Measurements from ENCODE around the gene FBXL3. TPM values are rescaled to one million over a fixed set of nuclear protein-coding genes. Genes with fewer than 3 reads are reported as not detected.
"Not testable (repeated sequence)": the region's sequence is repeated elsewhere in the genome, so short reads cannot be mapped to it uniquely, and the experiment has no call there.

FBXL3 gene
- polyA plus RNA-seq, 1 of the 3 experiments (the other 2 are of a cell fraction) = 13.6 TPM

DNA sequence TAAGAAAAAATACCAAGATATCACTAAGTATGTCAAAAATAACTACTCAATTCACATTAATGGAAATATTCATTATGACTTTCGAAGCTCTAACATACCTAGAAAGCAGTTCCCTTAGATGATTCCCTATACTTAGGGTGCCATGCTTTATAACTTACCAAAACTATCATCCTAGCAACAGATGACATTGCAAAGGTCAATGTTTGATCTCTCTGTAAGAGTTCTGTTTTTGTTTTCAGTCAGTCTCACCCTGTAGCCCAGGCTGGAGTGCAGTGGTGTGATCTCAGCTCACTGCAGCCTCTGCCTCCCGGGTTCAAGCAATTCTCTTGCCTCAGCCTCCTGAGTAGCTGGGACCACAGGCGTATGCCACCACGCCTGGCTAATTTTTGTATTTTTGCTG lies 18.6 kb downstream of the FBXL3 start:
- 96% methylated on average over 4 of the region's 4 CpGs for whole genome bisulfite sequencing (ENCODE audit: low lambda C conversion rate)
- POLR2A ChIA-PET; H2AFZ ChIP-seq (ENCODE audit: low read depth); H3K4me3 ChIP-seq (ENCODE audit: low read depth in 2 of 2, low read length in 1 of 2); DNase-seq; H3K27ac ChIP-seq (ENCODE audit: low read depth in 2 of 2, low read length in 1 of 2); H3K4me1 ChIP-seq (ENCODE audit: control insufficient read depth in 1 of 2, insufficient read depth in 2 of 2, low read depth in 1 of 2, low read length in 1 of 2); H3K9ac ChIP-seq; H3K9me3 ChIP-seq; H3K27me3 ChIP-seq (ENCODE audit: insufficient read depth); H3F3A ChIP-seq (replicated peaks; ENCODE audit: insufficient read depth); H3K4me2 ChIP-seq; H3K9me2 ChIP-seq; CTCF ChIA-PET: not testable (repeated sequence)
- TF ChIP-seq RFX5 (IDR thresholded peaks at IDR 0.05; ENCODE audit: low read length) = peak; percentile 58; the same call in 1 of the 2 replicates
- Histone ChIP-seq H3K36me3 (replicated peaks in 1 of 2; ENCODE audit: control insufficient read depth in 1 of 2, insufficient read depth in 2 of 2, low read length in 1 of 2) (peaks cover 54 to 61% of the 10 kb centered on the region in 2 experiments), H4K20me1 (ENCODE audit: insufficient read depth) (peaks cover 38% of the 10 kb centered on the region), H3K79me2 (ENCODE audit: insufficient read depth) (peaks cover 73% of the 10 kb centered on the region)

DNA sequence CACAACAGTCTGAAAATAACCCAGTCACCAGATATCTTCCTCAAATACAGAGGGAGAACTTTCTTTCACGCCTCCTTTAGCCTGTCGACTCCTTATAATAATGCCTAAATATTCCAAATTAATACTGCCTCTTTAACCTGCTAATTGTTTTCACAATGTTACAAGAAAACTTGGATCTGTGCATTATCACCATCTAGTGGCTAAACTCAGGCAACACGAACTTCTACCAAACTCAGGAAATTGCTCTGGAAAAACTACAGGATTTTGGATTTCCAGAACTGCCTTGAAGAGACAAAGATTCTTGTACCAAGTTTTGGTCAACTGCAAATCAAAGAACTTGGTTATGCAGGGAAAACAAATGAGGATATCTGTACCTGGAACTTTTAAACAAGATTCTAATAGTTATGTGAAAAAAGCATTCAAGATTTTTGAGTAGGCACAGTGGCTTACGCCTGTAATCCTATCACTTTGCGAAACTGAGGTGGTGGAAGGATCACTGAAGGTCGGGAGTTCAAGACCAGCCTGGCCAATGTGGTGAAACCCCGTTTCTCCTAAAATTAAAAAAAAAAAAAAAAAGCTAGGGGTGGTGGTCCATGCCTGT lies 24.3 kb downstream of the FBXL3 start:
- peak; percentile 30 for DNase-seq
- H3K27me3 ChIP-seq (ENCODE audit: insufficient read depth) = no peaks in the 10 kb centered on the region
- H3K9me3 ChIP-seq = no peaks in the 10 kb centered on the region
- H3K4me1 ChIP-seq (ENCODE audit: control insufficient read depth in 1 of 2, insufficient read depth in 2 of 2, low read depth in 1 of 2, low read length in 1 of 2) = peaks cover 0 to 6% of the 10 kb centered on the region in 2 experiments; a peak in 2 of 4 replicates
- peaks cover 22% of the 10 kb centered on the region for H3F3A ChIP-seq (replicated peaks; ENCODE audit: insufficient read depth)
- H3K9ac ChIP-seq = no peak overlapping the region
- H3K79me2 ChIP-seq (ENCODE audit: insufficient read depth) = peaks cover 24% of the 10 kb centered on the region; the same call in 1 of the 2 replicates
- peaks cover 13% of the 10 kb centered on the region; the same call in 1 of the 2 replicates for H4K20me1 ChIP-seq (ENCODE audit: insufficient read depth)
- TF ChIP-seq, protein P1, sequence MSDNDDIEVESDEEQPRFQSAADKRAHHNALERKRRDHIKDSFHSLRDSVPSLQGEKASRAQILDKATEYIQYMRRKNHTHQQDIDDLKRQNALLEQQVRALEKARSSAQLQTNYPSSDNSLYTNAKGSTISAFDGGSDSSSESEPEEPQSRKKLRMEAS (IDR thresholded peaks at IDR 0.05; ENCODE audit: low read depth) = no peak
- no peak for TF ChIP-seq FOXJ3 (CRISPR knock-in tag; IDR thresholded peaks at IDR 0.05)
- TF ChIP-seq SMC3 (IDR thresholded peaks at IDR 0.05; ENCODE audit: low read depth, low read length) = peak; percentile 27; the same call in 1 of the 2 replicates
- TF ChIP-seq YY1 (IDR thresholded peaks at IDR 0.05; ENCODE audit: low read depth) = no peak
- TF ChIP-seq, protein P2, sequence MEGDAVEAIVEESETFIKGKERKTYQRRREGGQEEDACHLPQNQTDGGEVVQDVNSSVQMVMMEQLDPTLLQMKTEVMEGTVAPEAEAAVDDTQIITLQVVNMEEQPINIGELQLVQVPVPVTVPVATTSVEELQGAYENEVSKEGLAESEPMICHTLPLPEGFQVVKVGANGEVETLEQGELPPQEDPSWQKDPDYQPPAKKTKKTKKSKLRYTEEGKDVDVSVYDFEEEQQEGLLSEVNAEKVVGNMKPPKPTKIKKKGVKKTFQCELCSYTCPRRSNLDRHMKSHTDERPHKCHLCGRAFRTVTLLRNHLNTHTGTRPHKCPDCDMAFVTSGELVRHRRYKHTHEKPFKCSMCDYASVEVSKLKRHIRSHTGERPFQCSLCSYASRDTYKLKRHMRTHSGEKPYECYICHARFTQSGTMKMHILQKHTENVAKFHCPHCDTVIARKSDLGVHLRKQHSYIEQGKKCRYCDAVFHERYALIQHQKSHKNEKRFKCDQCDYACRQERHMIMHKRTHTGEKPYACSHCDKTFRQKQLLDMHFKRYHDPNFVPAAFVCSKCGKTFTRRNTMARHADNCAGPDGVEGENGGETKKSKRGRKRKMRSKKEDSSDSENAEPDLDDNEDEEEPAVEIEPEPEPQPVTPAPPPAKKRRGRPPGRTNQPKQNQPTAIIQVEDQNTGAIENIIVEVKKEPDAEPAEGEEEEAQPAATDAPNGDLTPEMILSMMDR (IDR thresholded peaks at IDR 0.05) = peak; percentile 76
- TF ChIP-seq EP300 (IDR thresholded peaks at IDR 0.05; ENCODE audit: borderline replicate concordance in 1 of 2, low read depth in 1 of 2, low read length in 1 of 2) = no peak
- TF ChIP-seq RAD21 (IDR thresholded peaks at IDR 0.05; ENCODE audit: low read length) = peak; percentile 59
- no peak for TF ChIP-seq TCF12 (IDR thresholded peaks at IDR 0.05)
- H3K4me3 ChIP-seq (ENCODE audit: low read depth in 2 of 2, low read length in 1 of 2) = no peak overlapping the region
- 50% methylated on average over 7 of the region's 7 CpGs for WGBS (ENCODE audit: low lambda C conversion rate)
- peak overlapping the region in 1 of 2 experiments; percentile 39; a peak in 1 of 4 replicates for H3K27ac ChIP-seq (ENCODE audit: low read depth in 2 of 2, low read length in 1 of 2)
- POLR2A ChIA-PET = no interaction called here
- no peaks in the 10 kb centered on the region for H3K9me2 ChIP-seq
- H3K36me3 ChIP-seq (replicated peaks in 1 of 2; ENCODE audit: control insufficient read depth in 1 of 2, insufficient read depth in 2 of 2, low read length in 1 of 2) = peaks cover 58 to 59% of the 10 kb centered on the region in 2 experiments
- H3K4me2 ChIP-seq = no peak overlapping the region
- no peak overlapping the region for H2AFZ ChIP-seq (ENCODE audit: low read depth)
- CTCF ChIA-PET = interaction anchor here (0.6 to 4.8 kb wide), 11 partner anchors 9 to 475 kb away, joined by 3 to 19 read pairs (median 3); no protein-coding TSS in a partner anchor
